ENCODE measurements around the gene PTPRZ1. TPM values are rescaled to one million over a fixed set of nuclear protein-coding genes. Genes with fewer than 3 reads are reported as not detected.

The PTPRZ1 gene
- polyA plus RNA-seq, 3 donors = not detected

GRCh38 chr7:122038134-122038533 is 165.2 kb downstream of the PTPRZ1 start:
- no peak overlapping the region for H3K4me3 Mint-ChIP-seq
- intact Hi-C loops (cut with micrococcal nuclease) = no loop called here
- H3K27me3 ChIP-seq (ENCODE audit: control insufficient read depth in 2 of 2, insufficient read depth in 2 of 2, low read length in 2 of 2) = no peaks in the 10 kb centered on the region
- peaks cover 0 to 6% (median 3%) of the 10 kb centered on the region in 3 donors for H3K27me3 Mint-ChIP-seq (ENCODE audit: low read depth in 3 of 3)
- no peaks in the 10 kb centered on the region for H3K36me3 ChIP-seq (replicated peaks in 1 of 2; ENCODE audit: control insufficient read depth in 1 of 2, insufficient read depth in 2 of 2, low read length in 2 of 2)
- no peak for TF ChIP-seq CTCF (IDR thresholded peaks at IDR 0.05)
- no peak overlapping the region for H2AFZ ChIP-seq (ENCODE audit: insufficient read depth, low read depth, low read length, poor library complexity, severe bottlenecking)
- H3K9me3 ChIP-seq (replicated peaks in 1 of 2; ENCODE audit: control insufficient read depth in 1 of 2, insufficient read depth in 1 of 2, low read length in 2 of 2) = no peaks in the 10 kb centered on the region
- H3K9ac ChIP-seq (ENCODE audit: insufficient read depth, low read length, poor library complexity, severe bottlenecking) = no peak overlapping the region
- H3K4me1 Mint-ChIP-seq = no peaks in the 10 kb centered on the region
- no peaks in the 10 kb centered on the region for H4K20me1 ChIP-seq (ENCODE audit: insufficient read depth, low read length)
- H3K36me3 Mint-ChIP-seq = no peaks in the 10 kb centered on the region
- no peaks in the 10 kb centered on the region for H3K4me1 ChIP-seq (ENCODE audit: control insufficient read depth in 1 of 2, insufficient read depth in 2 of 2, low read length in 2 of 2)
- H3K9me3 Mint-ChIP-seq = peaks cover 0 to 3% (median 0%) of the 10 kb centered on the region in 7 donors
- WGBS (ENCODE audit: insufficient coverage) = 86% methylated on average over 1 of the region's 3 CpGs
- H3K4me2 ChIP-seq (replicated peaks; ENCODE audit: extremely low read depth, low read length, poor library complexity, severe bottlenecking) = no peak overlapping the region
- H3K79me2 ChIP-seq (ENCODE audit: insufficient read depth, low read length) = no peaks in the 10 kb centered on the region
- no peak overlapping the region for H3K4me3 ChIP-seq (replicated peaks in 1 of 3; ENCODE audit: low read depth in 2 of 3, low read length in 3 of 3)
- no peak overlapping the region for H3K27ac ChIP-seq (ENCODE audit: low read depth in 1 of 2, low read length in 2 of 2)
- no peak for DNase-seq
- no peak overlapping the region for H3K27ac Mint-ChIP-seq

GRCh38 chr7:122038904-122039303 is 165.9 kb downstream of the PTPRZ1 start:
- DNase-seq = no peak
- no peak overlapping the region for H3K9ac ChIP-seq (ENCODE audit: insufficient read depth, low read length, poor library complexity, severe bottlenecking)
- H3K4me3 Mint-ChIP-seq = no peak overlapping the region
- H3K27me3 ChIP-seq (ENCODE audit: control insufficient read depth in 2 of 2, insufficient read depth in 2 of 2, low read length in 2 of 2) = no peaks in the 10 kb centered on the region
- no peak overlapping the region for H3K27ac ChIP-seq (ENCODE audit: low read depth in 1 of 2, low read length in 2 of 2)
- H3K4me2 ChIP-seq (replicated peaks; ENCODE audit: extremely low read depth, low read length, poor library complexity, severe bottlenecking) = no peak overlapping the region
- H3K4me3 ChIP-seq (replicated peaks in 1 of 3; ENCODE audit: low read depth in 2 of 3, low read length in 3 of 3) = no peak overlapping the region
- intact Hi-C loops (cut with micrococcal nuclease) = no loop called here
- H3K36me3 Mint-ChIP-seq = no peaks in the 10 kb centered on the region
- no peaks in the 10 kb centered on the region for H3K9me3 ChIP-seq (replicated peaks in 1 of 2; ENCODE audit: control insufficient read depth in 1 of 2, insufficient read depth in 1 of 2, low read length in 2 of 2)
- H3K27ac Mint-ChIP-seq = no peak overlapping the region
- no peak overlapping the region for H2AFZ ChIP-seq (ENCODE audit: insufficient read depth, low read depth, low read length, poor library complexity, severe bottlenecking)
- H3K4me1 Mint-ChIP-seq = no peaks in the 10 kb centered on the region
- no peaks in the 10 kb centered on the region for H3K4me1 ChIP-seq (ENCODE audit: control insufficient read depth in 1 of 2, insufficient read depth in 2 of 2, low read length in 2 of 2)
- H3K79me2 ChIP-seq (ENCODE audit: insufficient read depth, low read length) = no peaks in the 10 kb centered on the region
- H3K36me3 ChIP-seq (replicated peaks in 1 of 2; ENCODE audit: control insufficient read depth in 1 of 2, insufficient read depth in 2 of 2, low read length in 2 of 2) = no peaks in the 10 kb centered on the region
- no peak for TF ChIP-seq CTCF (IDR thresholded peaks at IDR 0.05)
- 100% methylated on average over 1 of the region's 3 CpGs for WGBS (ENCODE audit: insufficient coverage)
- peaks cover 0 to 3% (median 0%) of the 10 kb centered on the region in 7 donors for H3K9me3 Mint-ChIP-seq
- no peaks in the 10 kb centered on the region for H4K20me1 ChIP-seq (ENCODE audit: insufficient read depth, low read length)
- peaks cover 0 to 6% (median 3%) of the 10 kb centered on the region in 3 donors for H3K27me3 Mint-ChIP-seq (ENCODE audit: low read depth in 3 of 3)

Measured in CD14-positive monocyte (primary cell).